Type B pancreatic cell (in vitro differentiated cells): ENCODE results near the gene KLHL17. TPM values are rescaled to one million over a fixed set of nuclear protein-coding genes. Genes with fewer than 3 reads are reported as not detected.

ENCODE experiments used
- DNase-seq: peaks from one replicate; pipeline ENCODE4 v3.0.0; 2021; ENCODE audit warnings: mixed read lengths; ENCODE audit not compliant: unreplicated experiment; ENCODE audit errors: extremely low spot score
- H3K27ac Mint-ChIP-seq: 2 replicates; pipeline ENCODE4 v1.8.0; 2021; ENCODE audit warnings: mild to moderate bottlenecking, mixed read lengths
- H3K27me3 Mint-ChIP-seq: 2 replicates; pipeline ENCODE4 v1.8.0; 2021; ENCODE audit warnings: mixed read lengths
- H3K36me3 Mint-ChIP-seq: 2 replicates; pipeline ENCODE4 v1.8.0; 2021; ENCODE audit warnings: mixed read lengths
- H3K4me1 Mint-ChIP-seq: one replicate; pipeline ENCODE4 v1.8.0; 2021; ENCODE audit warnings: mixed read lengths; ENCODE audit not compliant: unreplicated experiment
- H3K4me3 Mint-ChIP-seq: 2 replicates; pipeline ENCODE4 v1.8.0; 2021; ENCODE audit warnings: mild to moderate bottlenecking, mixed read lengths
- H3K9me3 Mint-ChIP-seq: 2 replicates; pipeline ENCODE4 v1.8.0; 2021; ENCODE audit warnings: mixed read lengths
- total RNA-seq: library from RNA; stranded (reverse); gene quantifications from 2 replicates; pipeline ENCODE4 v1.2.1, GENCODE V29; 2021; ENCODE audit warnings: low replicate concordance
- TF ChIP-seq, protein P1 (sequence below): fragments of 200-600 bp; sonication (generic); conservative IDR thresholded peaks from 2 replicates; pipeline ENCODE4 v1.5.0; 2021; ENCODE audit warnings: antibody characterized with exemption, mild to moderate bottlenecking

KLHL17 gene
- total RNA-seq, 1 donor from 2014 or later = 42.2 TPM

DNA sequence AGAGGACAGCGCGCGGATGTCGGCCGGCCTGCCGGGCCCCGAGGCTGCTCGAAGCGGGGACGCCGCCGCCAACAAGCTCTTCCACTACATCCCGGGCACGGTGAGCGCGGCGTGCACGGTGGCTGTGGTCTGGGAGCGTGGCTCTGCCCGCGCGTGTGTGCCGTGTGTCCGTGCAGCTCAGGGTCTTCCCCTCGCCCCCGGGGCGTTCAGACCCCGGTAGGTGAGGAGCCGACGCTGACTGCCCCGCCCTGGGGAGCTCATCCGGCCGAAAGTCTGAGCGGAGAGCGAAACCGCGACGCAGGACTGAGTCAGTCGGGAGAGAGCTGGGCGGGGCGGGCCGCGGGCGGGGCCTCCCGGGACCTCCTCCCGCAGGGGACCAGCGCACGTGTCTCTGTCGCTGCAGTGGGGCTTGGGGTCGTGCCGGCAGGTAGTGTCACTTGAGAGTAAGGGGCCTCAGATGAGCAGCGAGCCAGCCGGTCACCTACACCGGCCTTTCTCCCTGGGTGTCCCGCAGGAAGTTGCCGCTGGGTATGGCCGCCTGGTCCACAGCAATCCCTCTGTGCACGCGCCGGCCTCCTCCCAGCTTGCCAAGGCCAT, 6.4 kb downstream of the KLHL17 start:
- Mint-ChIP-seq H3K27me3 (peaks cover 26% of the 10 kb centered on the region), H3K4me1 (no peaks in the 10 kb centered on the region), H3K36me3 (no peaks in the 10 kb centered on the region), H3K9me3 (no peaks in the 10 kb centered on the region), H3K27ac (no peak overlapping the region), H3K4me3 (peak overlapping the region; percentile 77)
- DNase-seq = no peak
- TF ChIP-seq, protein P1, sequence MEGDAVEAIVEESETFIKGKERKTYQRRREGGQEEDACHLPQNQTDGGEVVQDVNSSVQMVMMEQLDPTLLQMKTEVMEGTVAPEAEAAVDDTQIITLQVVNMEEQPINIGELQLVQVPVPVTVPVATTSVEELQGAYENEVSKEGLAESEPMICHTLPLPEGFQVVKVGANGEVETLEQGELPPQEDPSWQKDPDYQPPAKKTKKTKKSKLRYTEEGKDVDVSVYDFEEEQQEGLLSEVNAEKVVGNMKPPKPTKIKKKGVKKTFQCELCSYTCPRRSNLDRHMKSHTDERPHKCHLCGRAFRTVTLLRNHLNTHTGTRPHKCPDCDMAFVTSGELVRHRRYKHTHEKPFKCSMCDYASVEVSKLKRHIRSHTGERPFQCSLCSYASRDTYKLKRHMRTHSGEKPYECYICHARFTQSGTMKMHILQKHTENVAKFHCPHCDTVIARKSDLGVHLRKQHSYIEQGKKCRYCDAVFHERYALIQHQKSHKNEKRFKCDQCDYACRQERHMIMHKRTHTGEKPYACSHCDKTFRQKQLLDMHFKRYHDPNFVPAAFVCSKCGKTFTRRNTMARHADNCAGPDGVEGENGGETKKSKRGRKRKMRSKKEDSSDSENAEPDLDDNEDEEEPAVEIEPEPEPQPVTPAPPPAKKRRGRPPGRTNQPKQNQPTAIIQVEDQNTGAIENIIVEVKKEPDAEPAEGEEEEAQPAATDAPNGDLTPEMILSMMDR = no peak

- H3K4me3 Mint-ChIP-seq = peak overlapping the region; percentile 20
- DNase-seq = no peak
- H3K27me3 Mint-ChIP-seq = peaks cover 26% of the 10 kb centered on the region
- TF ChIP-seq, protein P1 = no peak
- no peaks in the 10 kb centered on the region for H3K9me3 Mint-ChIP-seq
- H3K27ac Mint-ChIP-seq = no peak overlapping the region
- no peaks in the 10 kb centered on the region for H3K4me1 Mint-ChIP-seq
- no peaks in the 10 kb centered on the region for H3K36me3 Mint-ChIP-seq
Observed at GRCh38 chr1:967466-968343, 7.3 kb downstream of the KLHL17 start.

- DNase-seq = no peak
- peaks cover 26% of the 10 kb centered on the region for H3K27me3 Mint-ChIP-seq
- TF ChIP-seq, protein P1 = no peak
Observed at GRCh38 chr1:969260-969855, 9.0 kb downstream of the KLHL17 start.

GRCh38 chr1:970242-970972, 10.0 kb downstream of the KLHL17 start:
- H3K4me3 Mint-ChIP-seq = no peak overlapping the region
- peaks cover 26% of the 10 kb centered on the region for H3K27me3 Mint-ChIP-seq
- no peaks in the 10 kb centered on the region for H3K36me3 Mint-ChIP-seq
- H3K9me3 Mint-ChIP-seq = no peaks in the 10 kb centered on the region
- TF ChIP-seq, protein P1 = no peak
- no peak overlapping the region for H3K27ac Mint-ChIP-seq
- DNase-seq = no peak
- H3K4me1 Mint-ChIP-seq = no peaks in the 10 kb centered on the region

More at GRCh38 chr1:969260-969855, 9.0 kb downstream of the KLHL17 start:
- Mint-ChIP-seq H3K9me3 (no peaks in the 10 kb centered on the region), H3K4me3 (peak overlapping the region; percentile 13), H3K27ac (no peak overlapping the region), H3K36me3 (no peaks in the 10 kb centered on the region), H3K4me1 (no peaks in the 10 kb centered on the region)

DNA sequence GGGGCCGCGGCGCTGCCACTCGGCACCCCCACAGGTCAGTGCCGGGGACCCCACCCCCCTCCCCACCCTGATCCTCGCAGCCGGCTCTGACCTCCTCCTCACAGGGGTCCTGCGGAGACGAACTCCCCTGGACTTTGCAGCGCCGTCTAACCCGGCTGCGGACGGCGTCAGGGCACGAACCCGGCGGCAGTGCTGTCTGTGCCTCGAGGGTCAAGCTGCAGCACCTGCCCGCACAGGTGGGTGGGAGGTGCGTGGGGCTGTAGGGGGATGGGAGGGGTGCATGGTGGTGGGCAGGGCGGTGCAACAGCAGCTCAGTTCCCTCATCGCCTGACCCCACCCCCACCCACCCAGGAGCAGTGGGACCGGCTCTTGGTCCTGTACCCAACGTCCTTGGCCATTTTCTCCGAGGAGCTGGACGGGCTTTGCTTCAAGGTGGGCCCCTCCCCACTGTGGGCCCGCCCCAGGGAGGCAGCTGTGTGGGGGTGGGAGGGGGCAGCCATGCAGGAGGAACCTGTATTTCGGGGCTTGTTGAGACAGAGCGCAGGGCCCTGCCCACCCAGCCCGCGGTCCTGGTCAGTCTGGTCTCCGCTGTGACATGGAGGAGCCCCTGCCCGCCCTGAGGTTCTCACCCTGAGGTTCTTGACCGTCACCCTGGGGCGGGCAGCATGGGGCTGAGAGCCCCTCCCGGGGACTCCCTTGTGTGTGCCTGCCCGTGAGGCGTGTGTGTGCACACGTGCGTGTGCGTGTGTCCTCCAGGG, 10.8 kb downstream of the KLHL17 start:
- no peak overlapping the region for H3K27ac Mint-ChIP-seq
- TF ChIP-seq, protein P1 = no peak
- peaks cover 4% of the 10 kb centered on the region for H3K4me1 Mint-ChIP-seq
- peaks cover 31% of the 10 kb centered on the region for H3K27me3 Mint-ChIP-seq
- H3K4me3 Mint-ChIP-seq = no peak overlapping the region
- H3K9me3 Mint-ChIP-seq = no peaks in the 10 kb centered on the region
- H3K36me3 Mint-ChIP-seq = no peaks in the 10 kb centered on the region
- no peak for DNase-seq
